Heart right ventricle (tissue), 16 donors: ENCODE data around the gene YES1. TPM values are rescaled to one million over a fixed set of nuclear protein-coding genes. Genes with fewer than 3 reads are reported as not detected.

Experiments used
- ATAC-seq, 8 donors: fragments of 200-7000 bp; cut with Tn5 transposase; one replicate each; pipeline ENCODE4 v1.9.1; 2020; ENCODE audit warnings: mild to moderate bottlenecking in 8 of 8, moderate library complexity in 8 of 8, moderate number of reproducible peaks in 1 of 8
- DNase-seq, 2 donors: peaks; one replicate each; pipeline ENCODE4 v3.0.0-alpha.2; 2020
- H3K27ac ChIP-seq, 10 donors: fragments of 200-600 bp; sonication (generic) in 2 of 10; one replicate each; pipeline versions ENCODE4 v1.5.0 to v1.8.0; 2020 to 2022; ENCODE audit warnings: mild to moderate bottlenecking in 3 of 10
- H3K27me3 ChIP-seq, 7 donors: fragments of 200-600 bp; one replicate each; pipeline ENCODE4 v1.8.0; 2021 to 2022; ENCODE audit warnings: mild to moderate bottlenecking in 2 of 7
- H3K36me3 ChIP-seq, 9 donors: fragments of 200-600 bp; sonication (generic) in 1 of 9; one replicate each; pipeline versions ENCODE4 v1.5.0 to v1.8.0; 2020 to 2022; ENCODE audit warnings: mild to moderate bottlenecking in 2 of 9
- H3K4me1 ChIP-seq, 9 donors: fragments of 200-600 bp; sonication (generic) in 1 of 9; one replicate each; pipeline versions ENCODE4 v1.5.0 to v1.8.0; 2020 to 2022; ENCODE audit warnings: mild to moderate bottlenecking in 4 of 9
- H3K4me3 ChIP-seq, 10 donors: fragments of 200-600 bp; sonication (generic) in 2 of 10; one replicate each; pipeline versions ENCODE4 v1.5.0 to v1.8.0; 2020 to 2022; ENCODE audit warnings: mild to moderate bottlenecking in 7 of 10, moderate library complexity in 2 of 10
- H3K9me3 ChIP-seq, 11 donors: fragments of 200-600 bp in 10 of 11; sonication (generic) in 2 of 11; one replicate each; pipeline versions ENCODE4 v1.5.0 to v1.8.0; 2013 to 2022; ENCODE audit warnings: mild to moderate bottlenecking in 2 of 11, control low read depth in 1 of 11, moderate library complexity in 1 of 11
- WGBS, 2 donors: extraction: QIAGEN DNeasy Blood & Tissue Kit; methylation state at CpG; one replicate each; pipeline ENCODE4 v1.1.7; 2013; ENCODE audit warnings: inconsistent platforms in 1 of 2; 5-methylcytosine and 5-hydroxymethylcytosine counted together
- intact Hi-C, 10 donors: fragments of 100-400 bp; cut with DNase I; formaldehyde crosslinking; loops; one replicate each; pipeline versions ENCODE4 v1.11.1 to v1.14.2; 2022
- polyA plus RNA-seq, 2 donors: library from polyadenylated mRNA; stranded (reverse); fragments of 200-250 nt; gene quantifications; one replicate each; pipeline ENCODE4 v1.2.3, GENCODE V29; 2013
- total RNA-seq, 10 donors: library from RNA; stranded (reverse); fragmentation: NEBNext Ultra II Directional in 3 of 10; extraction: Animal tissue kit (Norgen Biotek cat#: 25700) in 3 of 10; gene quantifications; one replicate each; pipeline versions ENCODE4 v1.2.1 to v1.2.4, GENCODE V29; 2021 to 2023
- TF ChIP-seq, protein P1 (sequence below), 9 donors: fragments of 200-600 bp; sonication (generic) in 2 of 9; IDR thresholded peaks; one replicate each; pipeline versions ENCODE4 v1.5.0 to v1.8.0; 2021 to 2022; ENCODE audit warnings: antibody characterized with exemption in 9 of 9, mild to moderate bottlenecking in 5 of 9, moderate library complexity in 1 of 9
- donor health status: Arrhythmogenic right ventricular cardiomyopathy.
- donor health status: ischemic (EF 13 %, LVEDD 7.1; RV severe dilation, severe dysfunction).
- donor health status: healthy with polysubstance abuse.
- donor health status: DM: no; HTN: yes; CAD: no.
- donor health status: DM: no; HTN: no; CAD: no.
- donor health status: ischemic (EF 25% LVEDD 6.9; RV normal size, moderate dysfunction).
- donor health status: ischemic (EF 25% LVEDD 5.7; RV mildly dilated, moderate dysfunction).
- donor health status: healthy.
- donor health status: DM: yes; HTN: yes; CAD: no.
- donor health status: Ischemic cardiomyopathy.
- donor health status: ischemic (EF 35%, LVEDD 5.7; RV mildly dilated, moderate dysfunction).
- donor health status: nonischemic (EF 11% LVEDD 7.7; RV severe dilation, severe dysfunction).
- donor health status: DM: yes; HTN: yes; CAD: no.
- donor health status: PGD.
- donor health status: ischemic (EF 29% LVEDD 5.4; RV normal size, mild dysfunction).
- donor health status: nonischemic (EF 23%, LVEDD 6.1; RV moderate dilation, normal function).

Gene YES1
- total and polyA plus RNA-seq, 12 donors = 10.3 to 31.5 (median 21.7) TPM

DNA sequence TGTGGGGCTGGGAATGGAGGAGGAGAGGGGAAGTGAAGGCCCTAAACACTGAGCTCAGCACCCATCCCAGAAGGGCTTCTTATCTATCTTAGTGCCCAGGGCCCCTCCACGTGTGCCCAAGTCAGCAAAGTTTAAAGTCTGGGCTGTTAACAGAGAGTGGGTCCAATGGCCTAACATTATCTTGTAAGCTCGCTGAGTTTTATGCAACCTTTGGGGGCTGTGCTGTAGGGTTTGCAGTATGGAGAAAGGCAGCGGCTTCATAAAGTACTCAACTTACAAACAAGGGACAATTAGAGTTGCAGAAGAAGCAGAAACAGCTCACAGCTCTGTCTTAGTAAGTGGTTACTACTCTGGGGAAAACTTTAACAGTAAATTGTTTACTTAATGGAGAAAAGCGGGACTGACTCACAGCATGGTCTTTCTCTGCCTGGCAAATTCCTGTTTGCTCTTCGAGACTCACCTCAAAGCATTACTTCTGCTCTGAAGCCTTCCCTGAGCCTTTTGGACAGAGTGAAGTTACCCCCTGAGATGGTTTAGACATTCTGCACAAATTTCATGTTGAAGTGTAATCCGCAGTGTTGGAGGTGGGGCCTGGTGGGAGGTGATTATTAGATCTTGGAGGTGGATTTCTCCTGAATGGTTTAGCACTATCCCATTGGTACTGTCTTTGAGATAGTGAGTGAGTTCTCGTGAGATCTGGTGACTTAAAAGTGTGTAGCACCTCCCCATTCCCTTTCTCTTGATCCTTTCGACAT lies 108.7 kb downstream of the YES1 start:
- Histone ChIP-seq H3K4me3 (no peak overlapping the region), H3K9me3 (no peaks in the 10 kb centered on the region), H3K27ac (no peak overlapping the region), H3K4me1 (no peaks in the 10 kb centered on the region), H3K27me3 (no peaks in the 10 kb centered on the region), H3K36me3 (peaks cover 0 to 41% (median 0%) of the 10 kb centered on the region in 9 donors)
- WGBS, 2 donors = 81 to 84% methylated on average over 8 of the region's 8 CpGs
- ATAC-seq (no peak), DNase-seq (no peak)
- intact Hi-C loops = loop anchor here in 1 of 10 donors (10.0 kb wide), 1 partner anchor 79 kb away; no protein-coding TSS in a partner anchor
- TF ChIP-seq, protein P1, sequence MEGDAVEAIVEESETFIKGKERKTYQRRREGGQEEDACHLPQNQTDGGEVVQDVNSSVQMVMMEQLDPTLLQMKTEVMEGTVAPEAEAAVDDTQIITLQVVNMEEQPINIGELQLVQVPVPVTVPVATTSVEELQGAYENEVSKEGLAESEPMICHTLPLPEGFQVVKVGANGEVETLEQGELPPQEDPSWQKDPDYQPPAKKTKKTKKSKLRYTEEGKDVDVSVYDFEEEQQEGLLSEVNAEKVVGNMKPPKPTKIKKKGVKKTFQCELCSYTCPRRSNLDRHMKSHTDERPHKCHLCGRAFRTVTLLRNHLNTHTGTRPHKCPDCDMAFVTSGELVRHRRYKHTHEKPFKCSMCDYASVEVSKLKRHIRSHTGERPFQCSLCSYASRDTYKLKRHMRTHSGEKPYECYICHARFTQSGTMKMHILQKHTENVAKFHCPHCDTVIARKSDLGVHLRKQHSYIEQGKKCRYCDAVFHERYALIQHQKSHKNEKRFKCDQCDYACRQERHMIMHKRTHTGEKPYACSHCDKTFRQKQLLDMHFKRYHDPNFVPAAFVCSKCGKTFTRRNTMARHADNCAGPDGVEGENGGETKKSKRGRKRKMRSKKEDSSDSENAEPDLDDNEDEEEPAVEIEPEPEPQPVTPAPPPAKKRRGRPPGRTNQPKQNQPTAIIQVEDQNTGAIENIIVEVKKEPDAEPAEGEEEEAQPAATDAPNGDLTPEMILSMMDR (IDR thresholded peaks at IDR 0.05) = no peak

DNA sequence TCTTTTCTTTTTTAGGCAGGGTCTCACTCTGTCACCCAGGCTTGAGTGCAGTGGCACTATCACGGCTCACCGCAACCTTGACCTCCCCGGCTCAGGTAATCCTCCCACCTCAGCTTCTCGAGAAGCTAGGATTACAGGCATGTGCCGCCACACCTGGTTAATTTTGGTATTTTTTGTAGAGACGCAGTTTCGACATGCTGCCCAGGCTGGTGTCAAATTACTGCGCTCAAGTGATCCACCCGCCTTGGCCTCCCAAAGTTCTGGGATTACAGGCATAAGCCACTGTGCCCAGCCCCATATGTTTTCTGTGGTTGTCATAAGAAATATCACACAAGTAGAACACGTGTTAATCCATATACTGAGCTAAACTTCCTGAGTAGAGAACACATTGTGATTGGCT lies 114.2 kb downstream of the YES1 start:
- TF ChIP-seq, protein P1 (IDR thresholded peaks at IDR 0.05) = no peak
- Histone ChIP-seq H3K36me3 (peaks cover 0 to 63% (median 4%) of the 10 kb centered on the region in 9 donors), H3K27ac (no peak overlapping the region), H3K9me3 (no peaks in the 10 kb centered on the region), H3K27me3 (no peaks in the 10 kb centered on the region), H3K4me1 (no peaks in the 10 kb centered on the region), H3K4me3 (no peak overlapping the region)
- WGBS, 2 donors = 89 to 96% methylated on average over 10 of the region's 10 CpGs
- DNase-seq (no peak), ATAC-seq (no peak)
- intact Hi-C loops = no loop called here

DNA sequence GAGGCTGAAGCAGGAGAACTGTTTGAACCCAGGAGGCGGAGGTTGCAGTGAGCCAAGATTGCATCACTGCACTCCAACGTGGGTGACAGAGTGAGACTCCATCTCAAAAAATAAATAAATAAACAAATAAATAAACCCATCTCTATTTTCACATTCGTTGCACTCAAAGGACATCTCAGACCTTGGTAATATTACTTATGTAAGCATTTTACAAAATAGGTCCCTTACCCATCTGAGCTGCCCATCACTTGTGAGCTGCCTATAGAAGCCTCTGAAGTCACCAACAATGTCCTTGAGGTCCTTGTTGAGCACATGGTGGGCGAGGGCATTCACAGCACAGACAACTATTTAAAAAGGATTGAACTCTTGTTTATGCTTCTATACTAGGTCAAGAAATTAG lies 115.0 kb downstream of the YES1 start:
- DNase-seq (no peak), ATAC-seq (no peak)
- Histone ChIP-seq H3K9me3 (no peaks in the 10 kb centered on the region), H3K27ac (no peak overlapping the region), H3K4me3 (no peak overlapping the region), H3K4me1 (no peaks in the 10 kb centered on the region), H3K36me3 (peaks cover 0 to 71% (median 4%) of the 10 kb centered on the region in 9 donors), H3K27me3 (no peaks in the 10 kb centered on the region)
- TF ChIP-seq, protein P1 (IDR thresholded peaks at IDR 0.05) = no peak
- intact Hi-C loops = no loop called here
- WGBS, 2 donors = 96 to 99% methylated on average over 4 of the region's 4 CpGs

DNA sequence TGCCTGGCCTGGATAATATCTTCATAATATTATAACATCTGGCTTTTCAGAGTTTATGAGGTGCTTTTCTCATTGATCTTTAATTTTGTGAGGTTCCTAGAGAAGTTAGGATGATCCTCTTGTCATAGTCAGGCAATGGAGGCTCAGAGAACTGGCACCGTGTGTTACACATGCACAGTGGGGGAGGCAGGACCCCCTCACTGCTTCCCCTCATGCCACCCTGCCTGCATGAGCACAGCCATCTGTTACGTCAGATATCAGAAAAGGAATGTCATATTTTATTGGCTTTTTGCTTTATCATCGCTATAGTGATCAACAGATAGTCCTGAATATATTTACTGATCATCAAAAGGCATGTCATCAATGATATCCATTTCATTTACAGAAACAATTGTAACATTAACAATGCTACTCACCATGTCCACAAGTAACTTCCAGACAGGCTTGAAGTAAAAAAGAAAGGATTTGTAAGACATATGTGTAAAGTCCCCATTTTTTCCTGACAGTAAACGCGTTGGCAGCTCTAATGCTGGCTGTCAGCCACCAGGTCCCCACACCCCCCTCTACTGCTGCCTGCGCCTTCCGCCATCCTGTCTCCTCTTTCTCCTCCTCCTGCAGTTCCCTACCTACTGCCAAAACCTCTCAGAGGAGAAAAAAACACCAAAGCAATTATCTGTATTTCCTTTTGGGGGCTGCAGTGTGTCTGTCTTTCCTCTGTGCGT lies 118.4 kb downstream of the YES1 start:
- Histone ChIP-seq H3K27me3 (no peaks in the 10 kb centered on the region), H3K27ac (no peak overlapping the region), H3K9me3 (no peaks in the 10 kb centered on the region), H3K4me1 (peaks cover 0 to 2% (median 0%) of the 10 kb centered on the region in 9 donors), H3K36me3 (peaks cover 0 to 70% (median 4%) of the 10 kb centered on the region in 9 donors), H3K4me3 (no peak overlapping the region)
- intact Hi-C loops = no loop called here
- WGBS, 2 donors = 69 to 72% methylated on average over 8 of the region's 8 CpGs
- ATAC-seq = no peak
- no peak for DNase-seq
- TF ChIP-seq, protein P1 (IDR thresholded peaks at IDR 0.05) = no peak
